SK-N-SH treated with all-trans-retinoic acid at 6 μM for 48 hours (cell line): ENCODE results near the gene BTBD19.
"Not testable (repeated sequence)": the region's sequence is repeated elsewhere in the genome, so short reads cannot be mapped to it uniquely, and the experiment has no call there.

Experiments used
- ATAC-seq: fragments of 200-7000 bp; cut with Tn5 transposase; 3 replicates; pipeline ENCODE4 v1.9.1; 2020; ENCODE audit warnings: mild to moderate bottlenecking, moderate library complexity
- ARNTL ChIP-seq: fragments of 450-650 bp; formaldehyde crosslinking; IDR thresholded peaks from 2 replicates; pipeline ENCODE4 v1.5.0; 2020; ENCODE audit warnings: low read depth, mild to moderate bottlenecking, moderate library complexity, borderline replicate concordance
- BACH2 ChIP-seq: fragments of 250-450 bp; sonication (Bioruptor Pico); IDR thresholded peaks from 2 replicates; pipeline ENCODE4 v1.9.0; 2021; ENCODE audit warnings: mild to moderate bottlenecking, borderline replicate concordance
- CSDC2 ChIP-seq: fragments of 250-450 bp; sonication (Bioruptor Pico); IDR thresholded peaks from 2 replicates; pipeline ENCODE4 v1.5.0; 2020; ENCODE audit warnings: mild to moderate bottlenecking, moderate library complexity
- ESRRG ChIP-seq: fragments of 250-450 bp; sonication (Bioruptor Pico); IDR thresholded peaks from 2 replicates; pipeline ENCODE4 v1.6.1; 2021; ENCODE audit warnings: mild to moderate bottlenecking
- GLIS3 ChIP-seq: fragments of 250-450 bp; sonication (Bioruptor Pico); IDR thresholded peaks from 2 replicates; pipeline ENCODE4 v1.5.0; 2020; ENCODE audit warnings: mild to moderate bottlenecking, moderate library complexity
- ISL1 ChIP-seq: fragments of 250-450 bp; sonication (Bioruptor Pico); IDR thresholded peaks from 2 replicates; pipeline ENCODE4 v2.1.2; 2022; ENCODE audit warnings: mild to moderate bottlenecking, moderate library complexity
- OSR1 ChIP-seq: fragments of 250-450 bp; sonication (Bioruptor Pico); IDR thresholded peaks from 2 replicates; pipeline ENCODE4 v1.8.0; 2022; ENCODE audit warnings: moderate library complexity, mild to moderate bottlenecking, inconsistent platforms
- PPARA ChIP-seq: fragments of 250-450 bp; sonication (Bioruptor Pico); IDR thresholded peaks from 2 replicates; pipeline ENCODE4 v1.5.0; 2020; ENCODE audit warnings: mild to moderate bottlenecking, borderline replicate concordance
- RARB ChIP-seq: fragments of 250-450 bp; sonication (Bioruptor Pico); IDR thresholded peaks from 2 replicates; pipeline ENCODE4 v1.8.0; 2021; ENCODE audit warnings: mild to moderate bottlenecking, moderate library complexity
- SNAI2 ChIP-seq: fragments of 250-450 bp; sonication (Bioruptor Pico); IDR thresholded peaks from 2 replicates; pipeline ENCODE4 v1.5.0; 2020; ENCODE audit warnings: mild to moderate bottlenecking, moderate library complexity
- TCF4 ChIP-seq: fragments of 250-450 bp; sonication (Bioruptor Pico); IDR thresholded peaks from 2 replicates; pipeline ENCODE4 v1.8.0; 2021; ENCODE audit warnings: mild to moderate bottlenecking, moderate library complexity, borderline replicate concordance
- TOX ChIP-seq: fragments of 250-450 bp; sonication (Bioruptor Pico); IDR thresholded peaks from 2 replicates; pipeline ENCODE4 v1.8.0; 2021; ENCODE audit warnings: mild to moderate bottlenecking, moderate library complexity, borderline replicate concordance
- ZC3H10 ChIP-seq: fragments of 250-450 bp; sonication (Bioruptor Pico); IDR thresholded peaks from 2 replicates; pipeline ENCODE4 v1.5.1; 2021; ENCODE audit warnings: mild to moderate bottlenecking, moderate library complexity
- ZFP3 ChIP-seq: fragments of 250-450 bp; sonication (Bioruptor Pico); IDR thresholded peaks from 2 replicates; pipeline ENCODE4 v1.5.0; 2020; ENCODE audit warnings: mild to moderate bottlenecking, moderate library complexity
- ZFP30 ChIP-seq: fragments of 450-650 bp; formaldehyde crosslinking; IDR thresholded peaks from 2 replicates; pipeline ENCODE4 v1.5.0; 2022; ENCODE audit warnings: mild to moderate bottlenecking, moderate library complexity
- ZNF565 ChIP-seq: fragments of 450-650 bp; formaldehyde crosslinking; conservative IDR thresholded peaks from 2 replicates; pipeline ENCODE4 v1.5.0; 2020; ENCODE audit warnings: low read depth, mild to moderate bottlenecking, moderate library complexity
- ZNF70 ChIP-seq: fragments of 450-650 bp; formaldehyde crosslinking; IDR thresholded peaks from 2 replicates; pipeline ENCODE4 v1.5.0; 2020; ENCODE audit warnings: mild to moderate bottlenecking, moderate library complexity
- TF ChIP-seq, protein P1 (sequence below): fragments of 250-450 bp; sonication (Bioruptor Pico); IDR thresholded peaks from 2 replicates; pipeline ENCODE4 v1.5.1; 2020; ENCODE audit warnings: low read depth, mild to moderate bottlenecking, moderate library complexity
- TF ChIP-seq, protein P2 (sequence below): fragments of 250-450 bp; sonication (Bioruptor Pico); IDR thresholded peaks from 2 replicates; pipeline ENCODE4 v1.8.0; 2020; ENCODE audit warnings: mild to moderate bottlenecking, moderate library complexity, borderline replicate concordance
- TF ChIP-seq, protein P3 (sequence below): fragments of 250-450 bp; sonication (Bioruptor Pico); IDR thresholded peaks from 2 replicates; pipeline ENCODE4 v1.5.1; 2021; ENCODE audit warnings: mild to moderate bottlenecking, moderate library complexity
- TF ChIP-seq, protein P4 (sequence below): fragments of 250-450 bp; sonication (Bioruptor Pico); IDR thresholded peaks from 2 replicates; pipeline ENCODE4 v1.8.0; 2021; ENCODE audit warnings: low read depth, mild to moderate bottlenecking, moderate library complexity, borderline replicate concordance
- TF ChIP-seq, protein P5 (sequence below): fragments of 250-450 bp; sonication (Bioruptor Pico); IDR thresholded peaks from 2 replicates; pipeline ENCODE4 v1.5.0; 2020; ENCODE audit warnings: mild to moderate bottlenecking, moderate library complexity

BTBD19 gene

DNA sequence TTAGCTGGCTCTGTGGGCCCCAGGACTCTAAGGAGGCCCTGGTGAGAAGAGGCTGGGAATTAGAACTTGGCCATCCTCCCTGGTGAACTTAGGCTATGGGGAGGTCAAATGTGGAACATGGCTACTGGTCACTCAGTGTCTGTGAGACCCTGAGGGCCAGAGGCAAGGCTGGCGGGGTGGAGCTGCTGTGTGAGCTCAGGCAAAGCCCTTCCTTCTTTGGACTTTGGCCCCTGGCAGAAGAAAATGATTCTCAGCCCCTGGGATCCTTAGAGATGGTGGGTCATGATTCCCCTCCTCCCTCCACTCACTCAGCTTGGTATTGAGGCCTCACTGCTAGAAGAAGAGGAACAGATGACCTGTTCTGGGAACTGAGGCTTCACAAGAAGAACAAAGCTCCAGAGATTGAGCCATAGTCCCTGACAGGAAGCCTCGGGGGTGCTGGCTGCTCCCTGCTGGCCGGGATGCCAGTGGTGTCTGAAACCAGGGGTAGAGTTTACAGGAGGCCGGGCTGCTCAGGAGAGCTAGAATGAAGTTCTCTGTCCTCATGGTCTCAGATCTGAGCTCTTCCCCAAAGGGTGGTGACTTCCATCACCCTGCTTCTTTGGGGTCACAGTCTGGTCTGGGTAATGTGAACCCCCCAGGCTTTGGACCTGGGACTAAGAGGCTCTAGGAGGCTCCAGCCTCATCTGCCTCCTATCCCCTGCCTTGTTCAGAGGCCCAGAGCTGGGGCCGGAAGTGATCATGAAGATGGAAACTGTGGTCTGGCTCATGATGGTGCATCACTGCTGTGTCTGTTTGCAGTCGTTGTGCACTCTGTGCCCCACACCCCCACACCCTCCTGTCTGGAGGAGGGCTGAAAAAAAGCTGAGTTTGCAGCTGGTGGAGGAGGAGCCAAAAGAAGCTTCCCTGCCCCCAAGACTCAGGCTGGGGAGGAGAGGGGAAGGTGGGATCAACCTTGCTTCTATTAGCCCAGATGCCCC, 905 bp downstream of the BTBD19 start:
- TF ChIP-seq ZFP3 (no peak), ZNF70 (CRISPR knock-in tag) (no peak), RARB (no peak), OSR1 (CRISPR knock-in tag) (no peak), TOX (CRISPR knock-in tag) (no peak), TCF4 (CRISPR knock-in tag) (no peak), ISL1 (no peak)
- TF ChIP-seq, protein P1, sequence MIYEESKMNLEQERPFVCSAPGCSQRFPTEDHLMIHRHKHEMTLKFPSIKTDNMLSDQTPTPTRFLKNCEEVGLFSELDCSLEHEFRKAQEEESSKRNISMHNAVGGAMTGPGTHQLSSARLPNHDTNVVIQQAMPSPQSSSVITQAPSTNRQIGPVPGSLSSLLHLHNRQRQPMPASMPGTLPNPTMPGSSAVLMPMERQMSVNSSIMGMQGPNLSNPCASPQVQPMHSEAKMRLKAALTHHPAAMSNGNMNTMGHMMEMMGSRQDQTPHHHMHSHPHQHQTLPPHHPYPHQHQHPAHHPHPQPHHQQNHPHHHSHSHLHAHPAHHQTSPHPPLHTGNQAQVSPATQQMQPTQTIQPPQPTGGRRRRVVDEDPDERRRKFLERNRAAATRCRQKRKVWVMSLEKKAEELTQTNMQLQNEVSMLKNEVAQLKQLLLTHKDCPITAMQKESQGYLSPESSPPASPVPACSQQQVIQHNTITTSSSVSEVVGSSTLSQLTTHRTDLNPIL (CRISPR knock-in tag) = no peak
- TF ChIP-seq, protein P2, sequence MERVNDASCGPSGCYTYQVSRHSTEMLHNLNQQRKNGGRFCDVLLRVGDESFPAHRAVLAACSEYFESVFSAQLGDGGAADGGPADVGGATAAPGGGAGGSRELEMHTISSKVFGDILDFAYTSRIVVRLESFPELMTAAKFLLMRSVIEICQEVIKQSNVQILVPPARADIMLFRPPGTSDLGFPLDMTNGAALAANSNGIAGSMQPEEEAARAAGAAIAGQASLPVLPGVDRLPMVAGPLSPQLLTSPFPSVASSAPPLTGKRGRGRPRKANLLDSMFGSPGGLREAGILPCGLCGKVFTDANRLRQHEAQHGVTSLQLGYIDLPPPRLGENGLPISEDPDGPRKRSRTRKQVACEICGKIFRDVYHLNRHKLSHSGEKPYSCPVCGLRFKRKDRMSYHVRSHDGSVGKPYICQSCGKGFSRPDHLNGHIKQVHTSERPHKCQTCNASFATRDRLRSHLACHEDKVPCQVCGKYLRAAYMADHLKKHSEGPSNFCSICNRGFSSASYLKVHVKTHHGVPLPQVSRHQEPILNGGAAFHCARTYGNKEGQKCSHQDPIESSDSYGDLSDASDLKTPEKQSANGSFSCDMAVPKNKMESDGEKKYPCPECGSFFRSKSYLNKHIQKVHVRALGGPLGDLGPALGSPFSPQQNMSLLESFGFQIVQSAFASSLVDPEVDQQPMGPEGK = no peak
- TF ChIP-seq, protein P3, sequence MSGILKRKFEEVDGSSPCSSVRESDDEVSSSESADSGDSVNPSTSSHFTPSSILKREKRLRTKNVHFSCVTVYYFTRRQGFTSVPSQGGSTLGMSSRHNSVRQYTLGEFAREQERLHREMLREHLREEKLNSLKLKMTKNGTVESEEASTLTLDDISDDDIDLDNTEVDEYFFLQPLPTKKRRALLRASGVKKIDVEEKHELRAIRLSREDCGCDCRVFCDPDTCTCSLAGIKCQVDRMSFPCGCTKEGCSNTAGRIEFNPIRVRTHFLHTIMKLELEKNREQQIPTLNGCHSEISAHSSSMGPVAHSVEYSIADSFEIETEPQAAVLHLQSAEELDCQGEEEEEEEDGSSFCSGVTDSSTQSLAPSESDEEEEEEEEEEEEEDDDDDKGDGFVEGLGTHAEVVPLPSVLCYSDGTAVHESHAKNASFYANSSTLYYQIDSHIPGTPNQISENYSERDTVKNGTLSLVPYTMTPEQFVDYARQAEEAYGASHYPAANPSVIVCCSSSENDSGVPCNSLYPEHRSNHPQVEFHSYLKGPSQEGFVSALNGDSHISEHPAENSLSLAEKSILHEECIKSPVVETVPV (CRISPR knock-in tag) = no peak
- TF ChIP-seq, all 23 proteins: peak for 0
- ATAC-seq = no peak

DNA sequence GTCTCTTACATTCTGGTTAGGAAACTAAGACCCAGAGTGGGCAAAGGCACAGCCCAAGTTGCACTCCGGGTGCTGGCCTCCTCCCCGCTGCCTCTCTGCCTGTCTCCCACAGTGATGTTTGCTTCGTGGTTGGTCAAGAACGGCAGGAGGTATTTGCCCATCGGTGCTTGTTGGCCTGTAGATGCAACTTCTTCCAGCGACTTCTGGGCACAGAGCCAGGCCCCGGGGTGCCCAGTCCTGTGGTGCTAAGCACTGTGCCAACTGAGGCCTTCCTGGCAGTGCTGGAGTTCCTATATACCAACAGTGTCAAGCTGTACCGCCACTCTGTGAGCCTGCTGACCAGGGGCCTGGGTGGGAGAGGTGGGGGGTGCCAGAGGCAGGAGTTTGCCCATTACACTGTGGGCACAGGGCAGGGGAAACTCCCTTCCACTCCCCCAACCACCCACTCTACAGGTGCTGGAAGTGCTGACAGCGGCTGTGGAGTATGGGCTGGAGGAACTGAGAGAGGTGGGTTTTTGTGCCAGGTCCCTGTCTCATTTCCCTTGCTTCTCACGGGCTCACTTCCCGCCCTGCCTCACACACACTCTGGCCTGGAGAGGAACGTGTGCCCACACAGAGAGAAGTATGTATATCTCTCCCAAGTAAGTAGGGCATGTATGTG, 1.9 kb downstream of the BTBD19 start:
- no peak for ATAC-seq

DNA sequence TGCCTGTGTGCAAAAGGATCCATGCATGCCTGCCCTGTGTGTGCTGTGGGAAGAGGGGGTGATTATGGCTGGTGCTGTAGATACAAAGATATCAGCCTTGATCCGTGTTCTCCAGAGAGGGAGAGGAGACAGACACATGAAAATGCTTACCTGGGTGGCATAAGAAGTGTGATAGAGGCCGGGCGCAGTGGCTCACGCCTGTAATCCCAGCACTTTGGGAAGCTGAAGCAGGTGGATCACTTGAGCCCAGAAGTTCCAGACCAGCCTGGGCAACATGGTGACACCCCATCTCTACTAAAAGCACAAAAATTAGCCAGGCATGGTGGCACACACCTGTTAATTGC, 2.4 kb downstream of the BTBD19 start:
- ATAC-seq = not testable (repeated sequence)

More for the DNA sequence above, 1.9 kb downstream of the BTBD19 start:
- TF ChIP-seq CSDC2 = no peak
- TF ChIP-seq OSR1 (CRISPR knock-in tag) = no peak
- no peak for TF ChIP-seq TCF4 (CRISPR knock-in tag)
- TF ChIP-seq GLIS3 (CRISPR knock-in tag) = 0 out of 2 replicates have a peak, but pooled peaks have one; percentile 7
- TF ChIP-seq, protein P1 (CRISPR knock-in tag) = no peak
- no peak for TF ChIP-seq ZFP3

DNA sequence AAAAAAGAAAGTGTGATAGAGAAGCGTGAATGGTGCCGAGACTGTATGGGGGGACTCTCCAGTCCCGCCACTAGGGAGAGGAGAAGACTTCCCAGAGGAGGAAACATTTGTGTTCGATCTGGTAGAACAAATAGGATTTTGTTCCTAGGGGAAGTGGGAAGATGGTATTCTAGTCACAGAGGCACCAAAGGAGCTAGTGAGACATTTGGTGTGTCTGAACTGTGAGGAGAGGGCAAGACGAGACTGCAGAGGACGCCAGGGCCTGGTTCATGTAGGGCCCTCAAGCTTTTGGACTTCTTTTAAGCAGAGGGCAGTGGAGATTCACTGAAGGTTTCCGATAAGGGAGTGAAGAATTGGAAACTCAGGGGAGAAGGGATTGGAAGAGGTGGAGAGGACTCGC, 2.9 kb downstream of the BTBD19 start:
- ATAC-seq = no peak
- TF ChIP-seq ARNTL (CRISPR knock-in tag) (no peak), ZC3H10 (CRISPR knock-in tag) (peak; percentile 21; the same call in 1 of the 2 replicates)

DNA sequence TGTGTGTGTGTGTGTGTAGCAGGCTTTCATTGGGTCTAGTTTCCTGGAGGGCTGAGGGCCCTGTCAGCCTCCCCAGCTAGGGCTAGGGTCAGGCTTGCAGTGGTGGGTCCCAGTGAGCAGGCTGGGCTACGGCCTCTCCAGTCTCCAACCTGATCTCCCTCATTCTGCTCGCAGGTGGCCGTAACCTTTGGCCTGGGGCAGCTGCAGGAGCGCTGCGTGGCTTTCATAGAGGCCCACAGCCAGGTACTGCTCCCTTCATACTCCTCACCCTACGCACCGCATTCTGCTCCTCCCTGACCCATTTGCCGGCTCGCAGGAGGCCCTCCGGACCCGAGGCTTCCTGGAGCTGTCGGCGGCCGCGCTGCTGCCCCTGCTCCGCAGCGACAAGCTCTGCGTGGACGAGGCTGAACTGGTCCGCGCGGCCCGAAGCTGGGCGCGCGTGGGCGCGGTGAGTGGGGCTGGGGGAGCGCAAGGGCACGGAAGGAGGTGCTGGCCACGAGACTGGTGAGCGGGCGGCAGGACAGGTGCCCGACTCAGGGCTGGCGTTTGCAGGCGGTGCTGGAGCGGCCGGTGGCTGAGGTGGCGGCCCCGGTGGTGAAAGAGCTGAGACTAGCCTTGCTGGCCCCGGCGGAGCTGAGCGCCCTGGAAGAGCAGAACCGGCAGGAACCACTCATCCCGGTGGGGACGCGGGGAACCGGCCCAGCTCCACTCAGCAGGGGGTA, 4.7 kb downstream of the BTBD19 start:
- no peak for ATAC-seq
- no peak for TF ChIP-seq ZNF70 (CRISPR knock-in tag)
- no peak for TF ChIP-seq ZFP30 (CRISPR knock-in tag)
- TF ChIP-seq, protein P4, sequence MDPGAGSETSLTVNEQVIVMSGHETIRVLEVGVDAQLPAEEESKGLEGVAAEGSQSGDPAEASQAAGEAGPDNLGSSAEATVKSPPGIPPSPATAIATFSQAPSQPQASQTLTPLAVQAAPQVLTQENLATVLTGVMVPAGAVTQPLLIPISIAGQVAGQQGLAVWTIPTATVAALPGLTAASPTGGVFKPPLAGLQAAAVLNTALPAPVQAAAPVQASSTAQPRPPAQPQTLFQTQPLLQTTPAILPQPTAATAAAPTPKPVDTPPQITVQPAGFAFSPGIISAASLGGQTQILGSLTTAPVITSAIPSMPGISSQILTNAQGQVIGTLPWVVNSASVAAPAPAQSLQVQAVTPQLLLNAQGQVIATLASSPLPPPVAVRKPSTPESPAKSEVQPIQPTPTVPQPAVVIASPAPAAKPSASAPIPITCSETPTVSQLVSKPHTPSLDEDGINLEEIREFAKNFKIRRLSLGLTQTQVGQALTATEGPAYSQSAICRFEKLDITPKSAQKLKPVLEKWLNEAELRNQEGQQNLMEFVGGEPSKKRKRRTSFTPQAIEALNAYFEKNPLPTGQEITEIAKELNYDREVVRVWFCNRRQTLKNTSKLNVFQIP (CRISPR knock-in tag) = no peak
- TF ChIP-seq ESRRG (CRISPR knock-in tag) = no peak
- TF ChIP-seq, protein P5, sequence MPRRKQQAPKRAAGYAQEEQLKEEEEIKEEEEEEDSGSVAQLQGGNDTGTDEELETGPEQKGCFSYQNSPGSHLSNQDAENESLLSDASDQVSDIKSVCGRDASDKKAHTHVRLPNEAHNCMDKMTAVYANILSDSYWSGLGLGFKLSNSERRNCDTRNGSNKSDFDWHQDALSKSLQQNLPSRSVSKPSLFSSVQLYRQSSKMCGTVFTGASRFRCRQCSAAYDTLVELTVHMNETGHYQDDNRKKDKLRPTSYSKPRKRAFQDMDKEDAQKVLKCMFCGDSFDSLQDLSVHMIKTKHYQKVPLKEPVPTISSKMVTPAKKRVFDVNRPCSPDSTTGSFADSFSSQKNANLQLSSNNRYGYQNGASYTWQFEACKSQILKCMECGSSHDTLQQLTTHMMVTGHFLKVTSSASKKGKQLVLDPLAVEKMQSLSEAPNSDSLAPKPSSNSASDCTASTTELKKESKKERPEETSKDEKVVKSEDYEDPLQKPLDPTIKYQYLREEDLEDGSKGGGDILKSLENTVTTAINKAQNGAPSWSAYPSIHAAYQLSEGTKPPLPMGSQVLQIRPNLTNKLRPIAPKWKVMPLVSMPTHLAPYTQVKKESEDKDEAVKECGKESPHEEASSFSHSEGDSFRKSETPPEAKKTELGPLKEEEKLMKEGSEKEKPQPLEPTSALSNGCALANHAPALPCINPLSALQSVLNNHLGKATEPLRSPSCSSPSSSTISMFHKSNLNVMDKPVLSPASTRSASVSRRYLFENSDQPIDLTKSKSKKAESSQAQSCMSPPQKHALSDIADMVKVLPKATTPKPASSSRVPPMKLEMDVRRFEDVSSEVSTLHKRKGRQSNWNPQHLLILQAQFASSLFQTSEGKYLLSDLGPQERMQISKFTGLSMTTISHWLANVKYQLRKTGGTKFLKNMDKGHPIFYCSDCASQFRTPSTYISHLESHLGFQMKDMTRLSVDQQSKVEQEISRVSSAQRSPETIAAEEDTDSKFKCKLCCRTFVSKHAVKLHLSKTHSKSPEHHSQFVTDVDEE (CRISPR knock-in tag) = no peak
- no peak for TF ChIP-seq TCF4 (CRISPR knock-in tag)
- TF ChIP-seq ISL1 = no peak
- no peak for TF ChIP-seq ZFP3
- TF ChIP-seq ZNF565 = no peak
- TF ChIP-seq PPARA = no peak
- TF ChIP-seq SNAI2 (CRISPR knock-in tag) = no peak
- TF ChIP-seq BACH2 (CRISPR knock-in tag) = no peak
